Measurements from ENCODE around the gene C1QTNF6. TPM values are rescaled to one million over a fixed set of nuclear protein-coding genes. Genes with fewer than 3 reads are reported as not detected.
A peak's percentile ranks its signal among the peaks of the same experiment; 100 is the strongest.

C1QTNF6 gene
- total and polyA plus RNA-seq, 2 of the 8 experiments (the other 6 are each of a cell fraction or from before 2014, with no cell fraction given): 3.1 to 6.5 TPM

DNA sequence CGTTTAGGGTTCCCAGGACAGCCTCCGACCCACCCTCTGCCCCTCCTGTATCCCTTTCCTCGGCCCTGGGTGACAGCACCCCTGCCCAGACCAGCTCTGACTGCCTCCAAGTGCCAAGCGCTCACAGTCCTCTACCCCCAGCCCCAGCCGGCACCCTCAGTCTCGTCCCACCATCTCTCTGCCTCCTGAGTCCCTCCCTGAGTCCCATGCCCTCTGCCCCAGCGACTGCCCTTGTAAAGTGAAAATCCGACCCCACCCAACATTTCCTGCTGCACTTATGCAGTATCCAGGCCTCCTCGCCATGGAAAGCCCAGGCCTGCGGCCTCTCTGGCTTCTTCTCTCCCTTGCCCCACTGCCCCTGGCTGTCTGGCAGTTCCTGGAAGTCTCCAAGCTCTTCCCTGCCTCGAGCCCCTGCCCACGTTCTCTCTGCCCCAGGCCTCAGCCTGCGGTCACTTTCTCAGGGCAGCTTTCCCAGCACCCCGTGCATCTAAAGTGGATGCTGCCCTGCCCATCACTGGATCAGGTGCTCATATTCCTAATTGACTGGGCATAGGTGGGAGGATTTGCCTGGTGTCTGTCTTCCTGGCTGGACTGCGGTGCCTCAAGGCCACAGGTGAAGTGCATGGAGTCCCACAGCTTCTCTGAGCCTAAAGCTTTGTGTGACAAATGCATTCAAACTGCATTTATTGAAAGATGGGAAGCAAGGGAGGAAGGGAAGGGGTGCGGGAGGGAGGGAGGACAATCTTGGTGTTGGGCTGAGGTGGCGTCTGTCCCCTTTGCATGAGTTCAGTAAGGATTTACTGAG, 20.7 kb downstream of the C1QTNF6 start:
- Histone ChIP-seq H2BK20ac (ENCODE audit: low read length) (no peak overlapping the region), H2BK120ac (replicated peaks; ENCODE audit: low read depth, low read length) (no peak overlapping the region), H4K91ac (replicated peaks; ENCODE audit: insufficient read length, low read length) (no peak overlapping the region), H4K20me1 (replicated peaks in 1 of 2; ENCODE audit: control insufficient read depth in 1 of 2, insufficient read depth in 2 of 2, low read length in 2 of 2) (no peaks in the 10 kb centered on the region), H3K9ac (replicated peaks in 1 of 4; ENCODE audit: extremely low read depth in 1 of 4, low read depth in 3 of 4, low read length in 3 of 4) (no peak overlapping the region), H3K14ac (ENCODE audit: insufficient read length) (no peak overlapping the region), H3K23ac (ENCODE audit: insufficient read length) (no peak overlapping the region), H3K36me3 (ENCODE audit: control insufficient read depth in 2 of 4, insufficient read depth in 4 of 4, low read length in 3 of 4) (no peaks in the 10 kb centered on the region), H3K27ac (ENCODE audit: low read depth, low read length) (no peak overlapping the region), H3K23me2 (ENCODE audit: low read depth, low read length) (no peaks in the 10 kb centered on the region), H3K79me2 (ENCODE audit: control insufficient read depth in 1 of 2, insufficient read depth in 2 of 2, low read length in 2 of 2) (no peaks in the 10 kb centered on the region), H3K4me3 (ENCODE audit: extremely low read depth in 1 of 4, insufficient read depth in 2 of 4, low read depth in 3 of 4, low read length in 4 of 4) (no peak overlapping the region), H3K4ac (replicated peaks; ENCODE audit: insufficient read length, low read depth, low read length) (no peak overlapping the region), H3K79me1 (ENCODE audit: low read depth, low read length) (no peaks in the 10 kb centered on the region), H2AK5ac (ENCODE audit: low read depth, low read length) (no peak overlapping the region), H3K27me3 (replicated peaks in 1 of 4; ENCODE audit: control insufficient read depth in 3 of 4, extremely low read depth in 1 of 4, insufficient read depth in 3 of 4, low read length in 3 of 4) (no peaks in the 10 kb centered on the region; a peak in 1 of 7 replicates), H4K5ac (ENCODE audit: insufficient read length, low read depth, low read length) (no peak overlapping the region), H2AFZ (ENCODE audit: low read length) (no peak overlapping the region), H4K8ac (ENCODE audit: extremely low read depth, insufficient read depth, low read length) (no peak overlapping the region), H3K9me3 (ENCODE audit: insufficient read depth in 2 of 2, low read depth in 1 of 2, low read length in 1 of 2) (no peaks in the 10 kb centered on the region), H3K4me2 (ENCODE audit: insufficient read depth in 1 of 2, low read depth in 2 of 2, low read length in 2 of 2) (no peak overlapping the region), H3K4me1 (replicated peaks in 1 of 4; ENCODE audit: control insufficient read depth in 3 of 4, insufficient read depth in 4 of 4, low read length in 3 of 4) (peaks cover 0 to 11% (median 4%) of the 10 kb centered on the region in 4 experiments; a peak in 4 of 7 replicates), H3K18ac (ENCODE audit: extremely low read depth, low read length) (no peak overlapping the region), H2BK12ac (ENCODE audit: low read depth, low read length) (no peak overlapping the region; the same call in 1 of the 2 replicates), H3K56ac (replicated peaks; ENCODE audit: insufficient read length, low read depth, low read length) (no peak overlapping the region), H2BK5ac (ENCODE audit: low read depth, low read length) (no peak overlapping the region), H2BK15ac (ENCODE audit: low read length) (peak overlapping the region; percentile 31; the same call in 1 of the 2 replicates)
- CTCF ChIA-PET (ENCODE audit: partially characterized antibody): interaction anchor here (0.7 to 7.9 kb wide), 16 partner anchors 9 to 288 kb away, joined by 3 to 77 read pairs (median 6); partner anchors contain the start of gene IL2RB
- FAIRE-seq (no peak), DNase-seq (ENCODE audit: low read depth in 1 of 2, low spot score in 2 of 2) (no peak)
- WGBS, 2 experiments (ENCODE audit: extremely low coverage in 1 of 2, insufficient coverage in 1 of 2, insufficient read length in 1 of 2, insufficient replicate concordance in 2 of 2, low coverage in 1 of 2, low lambda C conversion rate in 2 of 2, missing lambda C conversion rate in 1 of 2): 79% methylated on average over 16 of the region's 17 CpGs; no CpG with 5 or more reads in 1 of the 2 experiments
- POLR2A ChIA-PET (ENCODE audit: partially characterized antibody): interaction anchor here (1.7 to 2.1 kb wide), 2 partner anchors 21 to 30 kb away, joined by 4 to 8 read pairs; partner anchors contain the start of gene C1QTNF6
- TF ChIP-seq SIN3A (conservative IDR thresholded peaks at IDR 0.05 in 1 of 2, IDR thresholded peaks at IDR 0.05 in 1 of 2; ENCODE audit: low read depth in 1 of 2, low read length in 2 of 2) (no peak), BCL11A (IDR thresholded peaks at IDR 0.05; ENCODE audit: low read depth in 2 of 2, low read length in 2 of 2) (no peak), EGR1 (IDR thresholded peaks at IDR 0.05; ENCODE audit: borderline replicate concordance, low read depth, low read length) (no peak), RXRA (IDR thresholded peaks at IDR 0.05; ENCODE audit: insufficient read depth, low read depth, low read length) (no peak), YY1 (IDR thresholded peaks at IDR 0.05; ENCODE audit: low read depth, low read length) (no peak), ZNF274 (IDR thresholded peaks at IDR 0.05; ENCODE audit: borderline replicate concordance, extremely low read depth, low read length) (no peak), TAF7 (optimal IDR thresholded peaks at IDR 0.05; ENCODE audit: borderline replicate concordance, low read depth, low read length) (no peak), ASH2L (IDR thresholded peaks at IDR 0.05; ENCODE audit: low read length) (no peak), CHD1 (IDR thresholded peaks at IDR 0.05; ENCODE audit: low read depth, low read length) (no peak), TAF1 (IDR thresholded peaks at IDR 0.05; ENCODE audit: low read depth, low read length) (no peak), KDM4A (IDR thresholded peaks at IDR 0.05; ENCODE audit: low read depth, low read length, severe bottlenecking) (no peak)
- TF ChIP-seq, protein P1, sequence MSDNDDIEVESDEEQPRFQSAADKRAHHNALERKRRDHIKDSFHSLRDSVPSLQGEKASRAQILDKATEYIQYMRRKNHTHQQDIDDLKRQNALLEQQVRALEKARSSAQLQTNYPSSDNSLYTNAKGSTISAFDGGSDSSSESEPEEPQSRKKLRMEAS (IDR thresholded peaks at IDR 0.05): no peak

Data from H1 (cell line).